Endothelial cell (in vitro differentiated cells): Measurements from ENCODE around the gene ANKRD23. TPM values are rescaled to one million over a fixed set of nuclear protein-coding genes. Genes with fewer than 3 reads are reported as not detected.
A peak's percentile ranks its signal among the peaks of the same experiment; 100 is the strongest.

Experiments used
- DNase-seq: peaks from one replicate; pipeline ENCODE4 v3.0.0; 2021; ENCODE audit warnings: low spot score
- H3K27ac Mint-ChIP-seq: one replicate; pipeline ENCODE4 v1.8.0; 2021; ENCODE audit warnings: mixed read lengths, inconsistent platforms; ENCODE audit not compliant: unreplicated experiment
- H3K27me3 Mint-ChIP-seq: one replicate; pipeline ENCODE4 v1.8.0; 2021; ENCODE audit warnings: mild to moderate bottlenecking, moderate library complexity, mixed read lengths, inconsistent platforms; ENCODE audit not compliant: unreplicated experiment
- H3K36me3 Mint-ChIP-seq: one replicate; pipeline ENCODE4 v1.8.0; 2021; ENCODE audit warnings: mild to moderate bottlenecking, low read depth, mixed read lengths, inconsistent platforms; ENCODE audit not compliant: unreplicated experiment
- H3K4me1 Mint-ChIP-seq: one replicate; pipeline ENCODE4 v1.8.0; 2021; ENCODE audit warnings: mild to moderate bottlenecking, mixed read lengths, inconsistent platforms; ENCODE audit not compliant: unreplicated experiment
- H3K4me3 Mint-ChIP-seq: one replicate; pipeline ENCODE4 v1.8.0; 2021; ENCODE audit warnings: mild to moderate bottlenecking, mixed read lengths, inconsistent platforms; ENCODE audit not compliant: unreplicated experiment
- H3K9me3 Mint-ChIP-seq: one replicate; pipeline ENCODE4 v1.8.0; 2021; ENCODE audit warnings: mixed read lengths, inconsistent platforms; ENCODE audit not compliant: unreplicated experiment
- CTCF ChIP-seq: fragments of 200-600 bp; sonication (generic); IDR thresholded peaks from one replicate; pipeline ENCODE4 v1.5.0; 2021; ENCODE audit warnings: antibody characterized with exemption; ENCODE audit not compliant: unreplicated experiment
- total RNA-seq: library from RNA; stranded (reverse); fragmentation: NEBNext Ultra II Directional; extraction: Animal tissue kit (Norgen Biotek cat#: 25700); gene quantifications from one replicate; pipeline ENCODE4 v1.2.1, GENCODE V29; 2021; ENCODE audit not compliant: unreplicated experiment

Gene ANKRD23
- total RNA-seq, 1 donor from 2014 or later, result 4.7 TPM

GRCh38 chr2:96830044-96830562 is 13.7 kb downstream of the ANKRD23 start:
- peak overlapping the region; percentile 11 for H3K4me3 Mint-ChIP-seq
- DNase-seq, result no peak
- peak overlapping the region; percentile 57 for H3K27ac Mint-ChIP-seq
- no peak for TF ChIP-seq CTCF
- peaks cover 31% of the 10 kb centered on the region for H3K36me3 Mint-ChIP-seq
- H3K27me3 Mint-ChIP-seq, result peaks cover 5% of the 10 kb centered on the region
- peaks cover 14% of the 10 kb centered on the region for H3K4me1 Mint-ChIP-seq
- no peaks in the 10 kb centered on the region for H3K9me3 Mint-ChIP-seq

- Mint-ChIP-seq H3K4me1 (peaks cover 14% of the 10 kb centered on the region), H3K27me3 (peaks cover 5% of the 10 kb centered on the region), H3K9me3 (no peaks in the 10 kb centered on the region), H3K36me3 (peaks cover 31% of the 10 kb centered on the region), H3K27ac (no peak overlapping the region), H3K4me3 (no peak overlapping the region)
- no peak for TF ChIP-seq CTCF
- no peak for DNase-seq
Observed at GRCh38 chr2:96828874-96829273, 14.9 kb downstream of the ANKRD23 start.

- peaks cover 5% of the 10 kb centered on the region for H3K27me3 Mint-ChIP-seq
- no peak overlapping the region for H3K27ac Mint-ChIP-seq
- no peak overlapping the region for H3K4me3 Mint-ChIP-seq
- TF ChIP-seq CTCF, result no peak
- H3K36me3 Mint-ChIP-seq, result peaks cover 31% of the 10 kb centered on the region
- DNase-seq, result no peak
- no peaks in the 10 kb centered on the region for H3K9me3 Mint-ChIP-seq
- H3K4me1 Mint-ChIP-seq, result peaks cover 14% of the 10 kb centered on the region
Observed at GRCh38 chr2:96828436-96828835, 15.4 kb downstream of the ANKRD23 start.

- Mint-ChIP-seq H3K4me1 (peaks cover 3% of the 10 kb centered on the region), H3K9me3 (no peaks in the 10 kb centered on the region), H3K36me3 (peaks cover 27% of the 10 kb centered on the region), H3K4me3 (no peak overlapping the region), H3K27ac (no peak overlapping the region), H3K27me3 (peaks cover 3% of the 10 kb centered on the region)
- TF ChIP-seq CTCF, result no peak
- no peak for DNase-seq
Observed at GRCh38 chr2:96826546-96827278, 17.1 kb downstream of the ANKRD23 start.

GRCh38 chr2:96825057-96825456 is 18.8 kb downstream of the ANKRD23 start:
- no peak for DNase-seq
- TF ChIP-seq CTCF, result no peak
- Mint-ChIP-seq H3K27me3 (peaks cover 3% of the 10 kb centered on the region), H3K36me3 (peaks cover 17% of the 10 kb centered on the region), H3K9me3 (no peaks in the 10 kb centered on the region), H3K4me1 (peaks cover 6% of the 10 kb centered on the region), H3K4me3 (no peak overlapping the region), H3K27ac (no peak overlapping the region)
